GM21717 (cell line): ENCODE data around the gene KHDRBS1.
"Not testable (repeated sequence)": the region's sequence is repeated elsewhere in the genome, so short reads cannot be mapped to it uniquely, and the experiment has no call there.

Experiments used
- ATAC-seq: cut with Tn5 transposase; IDR thresholded peaks from one replicate; pipeline ENCODE4 v1.9.1; 2021; ENCODE audit warnings: mild to moderate bottlenecking, moderate library complexity; ENCODE audit not compliant: unreplicated experiment

KHDRBS1 gene, protein sequence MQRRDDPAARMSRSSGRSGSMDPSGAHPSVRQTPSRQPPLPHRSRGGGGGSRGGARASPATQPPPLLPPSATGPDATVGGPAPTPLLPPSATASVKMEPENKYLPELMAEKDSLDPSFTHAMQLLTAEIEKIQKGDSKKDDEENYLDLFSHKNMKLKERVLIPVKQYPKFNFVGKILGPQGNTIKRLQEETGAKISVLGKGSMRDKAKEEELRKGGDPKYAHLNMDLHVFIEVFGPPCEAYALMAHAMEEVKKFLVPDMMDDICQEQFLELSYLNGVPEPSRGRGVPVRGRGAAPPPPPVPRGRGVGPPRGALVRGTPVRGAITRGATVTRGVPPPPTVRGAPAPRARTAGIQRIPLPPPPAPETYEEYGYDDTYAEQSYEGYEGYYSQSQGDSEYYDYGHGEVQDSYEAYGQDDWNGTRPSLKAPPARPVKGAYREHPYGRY

DNA sequence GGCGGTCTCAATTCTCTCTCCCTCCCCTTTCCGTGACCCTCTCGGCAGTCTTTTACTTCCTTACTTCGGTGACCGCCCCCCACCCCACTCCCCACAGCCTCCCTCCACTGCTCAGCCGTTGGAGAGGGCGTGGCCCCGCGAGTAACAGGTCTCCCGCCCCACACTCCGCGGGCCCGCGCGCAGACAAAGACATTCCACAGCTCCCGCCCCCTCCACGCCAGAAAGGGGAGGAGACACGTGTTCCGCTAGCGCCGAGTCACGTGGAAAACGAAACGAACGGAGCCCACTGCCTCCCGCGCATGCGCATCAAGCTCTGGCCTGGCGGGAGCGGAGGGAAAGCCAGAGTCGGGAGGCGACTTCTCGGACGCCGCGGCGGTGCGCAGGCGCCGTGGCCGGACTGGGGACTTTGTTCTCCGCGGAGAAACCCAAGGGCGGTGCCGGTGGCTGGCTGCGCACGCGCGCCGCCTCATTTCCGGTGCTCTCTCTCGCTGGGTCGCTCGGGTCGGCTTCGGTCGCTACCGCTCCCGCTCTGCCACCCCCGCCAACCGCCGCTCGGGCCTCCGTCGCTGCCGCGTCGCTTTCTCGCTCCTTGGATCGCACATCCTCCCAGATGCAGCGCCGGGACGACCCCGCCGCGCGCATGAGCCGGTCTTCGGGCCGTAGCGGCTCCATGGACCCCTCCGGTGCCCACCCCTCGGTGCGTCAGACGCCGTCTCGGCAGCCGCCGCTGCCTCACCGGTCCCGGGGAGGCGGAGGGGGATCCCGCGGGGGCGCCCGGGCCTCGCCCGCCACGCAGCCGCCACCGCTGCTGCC is at the start of gene KHDRBS1:
Gene KHDRBS1, plus strand, starts transcription at position 483 of the 813 bp plus-strand sequence. Its CDS starts 128 bp downstream, at position 611.
- peak; percentile 66 for ATAC-seq

DNA sequence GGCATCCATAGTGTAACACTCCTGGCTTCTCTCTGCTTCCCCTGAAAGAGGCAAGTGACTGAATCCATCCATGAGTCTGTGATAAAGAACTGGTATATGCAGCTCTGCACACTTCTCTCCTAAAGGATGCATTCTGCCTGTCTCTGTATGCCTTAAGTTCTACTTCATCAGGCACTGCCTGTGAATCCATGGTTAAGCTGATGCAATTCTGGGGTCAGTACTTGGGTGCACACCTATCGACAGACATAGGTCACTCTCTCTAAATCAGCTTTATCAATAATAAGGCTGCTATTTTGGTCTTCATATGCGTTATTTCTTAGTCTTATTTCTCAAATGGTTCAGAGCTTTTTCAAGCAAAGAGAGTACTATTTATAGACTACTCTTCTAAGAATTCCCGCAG is 42.8 kb upstream of the KHDRBS1 start:
- ATAC-seq, result no peak

DNA sequence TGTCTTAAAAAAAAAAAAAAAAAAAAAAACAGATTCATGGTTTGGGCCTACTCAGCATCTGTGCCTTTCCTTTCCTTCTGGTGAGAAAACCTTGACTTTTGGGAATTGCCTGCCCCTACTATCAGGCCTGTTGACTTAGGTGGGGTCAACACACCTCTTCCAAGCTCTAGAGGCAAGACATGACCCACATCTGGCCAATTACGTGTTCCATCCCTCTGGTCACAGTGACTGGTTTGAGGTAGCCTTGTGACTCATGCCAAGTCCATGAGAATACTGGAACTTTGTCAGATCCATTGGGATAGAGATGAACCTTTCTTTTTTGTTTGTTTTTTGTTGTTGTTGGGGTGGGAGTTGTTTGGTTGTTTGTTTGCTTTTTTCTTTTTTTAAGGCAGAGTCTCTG is 37.3 kb upstream of the KHDRBS1 start:
- no peak for ATAC-seq

DNA sequence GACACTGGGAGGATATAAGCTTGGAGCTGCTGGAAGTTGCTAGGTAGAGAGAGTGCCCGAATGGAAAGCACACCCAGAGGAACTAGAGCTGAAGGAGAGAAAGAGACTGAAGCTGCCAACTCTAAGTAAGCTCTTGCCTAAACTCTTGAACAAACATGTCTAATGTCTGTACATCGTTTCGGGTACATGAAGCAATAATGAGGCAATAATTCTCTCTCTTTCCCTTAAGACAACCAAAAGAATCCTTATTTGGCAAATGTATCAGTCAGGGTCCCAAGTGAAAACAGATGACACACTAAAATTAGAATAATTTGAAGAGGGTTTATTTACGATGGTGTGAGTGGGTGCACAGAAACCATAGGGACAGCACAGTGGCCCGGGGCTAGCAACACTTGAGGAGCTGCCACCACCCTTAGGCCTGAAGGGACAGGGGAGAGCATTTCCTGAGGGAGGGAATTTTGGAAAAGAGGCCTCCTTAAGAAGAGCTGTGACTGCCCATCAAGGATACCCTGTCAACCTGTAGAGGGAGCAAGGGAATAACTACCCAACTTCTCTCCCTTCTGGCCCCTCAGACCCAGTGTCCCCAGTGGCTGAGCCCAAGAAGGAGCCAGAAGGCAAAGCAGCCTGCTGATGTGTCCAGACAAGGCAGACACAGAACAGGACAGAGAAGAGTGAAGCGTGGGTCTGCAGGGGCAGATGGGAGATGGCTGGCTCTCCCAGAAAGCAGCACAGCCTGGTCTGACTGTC is 36.1 kb upstream of the KHDRBS1 start:
- no peak for ATAC-seq

DNA sequence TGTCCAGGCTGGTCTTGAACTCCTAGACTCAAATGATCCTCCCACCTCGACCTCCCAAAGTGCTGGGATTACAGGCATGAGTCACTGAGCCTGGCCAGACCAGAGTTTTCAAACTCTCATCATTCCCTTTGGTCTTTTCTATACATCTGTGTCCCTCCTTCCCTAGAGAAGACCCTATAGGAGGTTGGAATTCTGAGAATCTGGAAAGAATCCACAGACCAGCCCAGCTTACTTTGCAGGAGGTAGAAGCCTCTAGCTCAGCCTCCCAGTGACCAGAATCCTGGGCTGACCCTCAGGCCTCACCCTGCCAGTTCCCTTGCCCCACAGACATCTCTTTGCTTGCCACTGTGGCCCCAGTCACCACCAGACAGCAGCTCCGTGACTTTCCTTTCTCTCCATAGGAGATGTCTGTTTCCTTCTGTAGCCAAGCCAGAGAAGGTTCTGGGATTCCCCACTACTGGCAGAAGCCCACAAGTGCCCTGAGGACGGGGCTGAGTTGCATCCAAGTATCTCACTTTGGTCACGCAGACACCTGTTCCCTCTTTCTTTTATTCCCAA is 34.7 kb upstream of the KHDRBS1 start:
- ATAC-seq, result no peak

DNA sequence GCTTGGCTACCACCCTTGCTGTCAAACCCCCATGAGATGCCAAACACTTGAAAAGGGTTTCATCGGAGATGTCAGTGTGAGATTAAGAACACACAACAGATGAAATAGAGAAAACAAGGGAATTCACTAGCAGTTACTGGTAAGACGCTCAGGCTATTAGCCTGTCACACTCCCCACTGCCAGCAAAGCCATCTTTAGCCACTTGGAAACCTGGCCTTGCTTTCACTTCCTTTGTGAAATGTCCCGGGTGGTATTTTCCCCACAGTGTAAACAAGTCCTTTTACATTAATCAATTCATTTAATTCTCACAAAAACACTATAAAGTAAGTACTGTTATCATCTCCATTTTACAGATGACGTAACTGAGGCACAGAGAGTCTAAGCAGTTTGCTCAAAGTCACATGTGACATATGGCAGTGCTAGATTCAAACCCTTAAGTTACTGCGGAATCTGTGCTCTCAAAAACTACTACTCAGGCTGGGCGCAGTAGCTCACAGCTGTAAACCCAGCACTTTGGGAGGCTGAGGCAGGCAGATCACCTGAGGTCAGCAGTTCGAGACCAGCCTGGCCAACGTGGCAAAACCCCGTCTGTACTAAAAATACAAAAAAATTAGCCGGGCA is 32.7 kb upstream of the KHDRBS1 start:
- no peak for ATAC-seq

DNA sequence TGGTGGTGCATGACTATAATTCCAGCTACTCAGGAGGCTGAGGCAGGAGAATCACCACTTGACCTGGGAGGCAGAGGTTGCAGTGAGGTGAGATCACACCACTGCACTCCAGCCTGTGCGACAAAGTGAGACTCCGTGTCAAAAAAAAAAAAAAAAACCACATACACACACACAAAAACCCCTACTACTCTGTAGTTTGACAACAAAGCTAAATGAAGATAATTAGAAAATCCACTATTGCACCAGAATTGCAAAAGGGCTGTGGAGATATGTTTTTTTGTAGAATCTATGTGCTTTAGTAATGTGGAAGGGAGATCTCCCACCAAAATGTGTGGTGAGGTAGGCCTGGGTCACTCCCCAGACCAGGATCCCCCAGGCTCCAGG is 32.2 kb upstream of the KHDRBS1 start:
- ATAC-seq, result no peak

DNA sequence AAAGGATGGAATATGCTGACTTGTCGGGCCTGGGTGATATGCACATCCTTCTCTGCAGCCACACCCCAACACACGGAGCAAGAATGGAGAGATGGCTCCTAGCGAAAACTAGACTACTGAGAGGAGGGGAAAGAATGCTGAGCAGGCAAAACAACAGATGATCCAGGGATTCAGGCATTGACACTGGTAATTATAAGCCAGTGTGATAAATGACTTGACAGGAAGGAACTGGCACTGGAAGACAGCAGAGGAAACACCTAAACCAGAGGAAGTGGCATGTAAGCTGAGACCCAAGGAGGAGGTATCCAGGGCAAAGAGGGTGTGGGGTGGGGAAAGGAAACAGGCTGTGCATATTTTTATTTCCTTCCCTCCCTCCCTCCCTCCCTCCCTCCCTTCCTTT is 31.7 kb upstream of the KHDRBS1 start:
- no peak for ATAC-seq

DNA sequence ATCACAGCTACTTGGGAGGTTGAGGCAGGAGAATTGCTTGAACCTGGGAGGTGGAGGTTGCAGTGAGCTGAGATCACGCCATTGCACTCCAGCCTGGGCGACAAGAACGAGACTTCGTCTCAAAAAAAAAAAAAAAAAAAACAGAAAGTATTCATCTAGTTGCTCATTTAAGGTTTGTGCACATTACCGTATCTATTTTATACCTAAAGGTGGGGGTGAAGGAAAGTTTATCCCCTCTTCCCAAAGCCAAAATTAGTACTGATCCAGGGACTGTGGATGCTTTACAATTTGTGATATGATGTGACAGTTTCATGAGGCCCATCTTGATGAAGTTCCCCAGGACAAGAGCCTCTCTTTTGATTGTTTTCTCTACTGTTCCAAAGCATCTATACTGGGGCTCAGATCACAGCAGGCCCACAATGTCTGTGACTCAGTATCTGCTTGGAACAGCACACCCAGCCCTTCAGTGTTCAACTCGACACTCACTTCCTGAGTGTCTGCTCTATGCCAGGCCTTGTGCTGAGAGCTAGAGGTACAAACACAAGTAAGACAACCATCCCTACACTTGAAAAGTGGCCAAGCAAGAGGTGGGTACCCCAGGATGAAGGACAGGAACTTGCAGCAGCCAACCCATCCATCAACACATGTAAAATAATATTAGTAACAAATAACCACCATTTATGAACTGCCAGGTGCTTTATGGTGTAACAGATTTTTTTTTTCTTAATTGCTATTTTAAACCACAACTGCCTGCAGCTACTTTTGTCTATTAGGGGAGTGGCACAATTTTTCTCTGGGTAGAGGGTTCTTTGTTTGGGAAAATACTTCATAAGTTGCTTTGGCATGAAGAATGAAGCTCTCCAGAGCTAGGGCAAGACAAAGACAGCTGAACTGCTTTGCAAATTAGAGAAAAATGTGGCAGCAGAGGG is 29.0 kb upstream of the KHDRBS1 start:
- ATAC-seq, result no peak

DNA sequence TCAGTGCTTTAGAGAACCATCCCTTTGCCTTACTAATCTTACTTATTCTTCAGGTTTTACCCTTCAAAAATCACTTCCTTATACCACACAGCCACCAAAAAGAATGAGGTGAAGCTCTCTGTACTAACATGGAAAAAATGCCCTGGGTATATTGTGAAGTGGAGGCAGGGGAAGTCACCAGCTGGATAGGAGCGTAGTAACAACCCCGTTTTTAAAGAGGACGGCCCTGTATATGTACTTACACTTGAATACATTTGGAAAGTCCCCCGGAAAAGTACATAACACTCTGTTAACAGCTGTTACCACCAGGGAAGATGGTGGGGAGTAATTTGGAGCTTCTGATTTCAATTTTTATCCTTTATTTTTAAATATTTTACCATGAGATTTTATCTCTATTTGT is 28.2 kb upstream of the KHDRBS1 start:
- ATAC-seq, result no peak

DNA sequence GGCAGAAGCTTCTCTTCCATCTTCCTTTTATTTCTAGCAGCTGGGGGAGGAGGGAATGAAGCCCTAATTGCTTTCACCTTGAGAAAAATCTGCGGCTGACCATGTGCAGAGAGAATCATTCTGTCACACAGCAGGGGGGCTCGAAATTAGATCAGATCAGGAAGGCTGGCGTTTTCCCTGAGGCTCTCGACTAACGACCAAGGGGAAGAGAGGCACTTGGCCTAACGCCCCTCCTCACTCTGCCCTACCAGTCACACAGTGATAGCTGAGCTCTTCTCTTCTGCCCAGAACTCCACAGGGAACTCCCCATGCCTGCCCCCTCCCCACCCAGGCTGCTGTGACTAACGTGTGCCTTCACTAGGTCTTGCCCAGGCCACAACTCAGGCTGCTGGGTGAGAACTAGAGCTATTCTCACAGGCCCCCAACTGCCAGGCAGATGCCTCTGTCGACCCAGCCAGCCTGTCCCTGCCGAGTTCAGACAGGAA is 26.5 kb upstream of the KHDRBS1 start:
- ATAC-seq, result no peak

DNA sequence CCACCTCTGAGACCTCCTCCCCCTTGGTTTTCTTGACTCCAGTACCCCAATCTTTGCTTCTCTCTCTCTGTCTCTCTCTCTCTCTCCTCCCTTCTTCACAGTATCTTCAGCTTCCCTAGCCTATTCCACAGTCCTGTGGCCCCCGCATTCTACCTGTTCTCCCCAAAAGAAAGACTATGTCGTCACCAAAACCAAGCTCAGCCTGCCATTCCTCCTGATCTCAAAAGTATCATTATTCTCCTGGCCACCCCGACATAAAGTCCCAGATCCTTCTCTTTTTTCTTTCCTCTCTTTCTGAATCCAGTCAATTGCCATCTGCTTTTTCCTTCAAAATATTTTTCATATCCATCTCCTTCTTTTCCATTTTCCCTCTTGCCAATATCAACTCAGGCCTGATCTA is 23.7 kb upstream of the KHDRBS1 start:
- no peak for ATAC-seq

DNA sequence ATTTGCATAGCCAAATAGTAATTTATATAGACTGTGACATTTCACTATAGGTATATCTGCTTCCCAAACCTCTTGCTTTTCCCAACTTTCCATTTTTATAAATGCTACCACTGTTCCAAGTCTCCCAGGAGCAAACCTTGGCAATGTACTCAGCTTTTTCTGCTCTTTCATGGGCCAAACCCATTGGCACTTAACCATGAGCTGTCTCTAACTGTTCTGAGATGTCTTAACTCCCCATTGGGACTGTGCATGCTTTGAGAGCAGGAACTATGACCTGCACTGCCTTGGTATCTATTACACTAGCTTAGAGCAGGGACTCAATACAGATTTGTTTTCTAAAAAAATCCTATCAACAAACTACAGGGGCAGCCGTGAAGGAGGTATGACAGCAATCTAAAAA is 22.5 kb upstream of the KHDRBS1 start:
- no peak for ATAC-seq

DNA sequence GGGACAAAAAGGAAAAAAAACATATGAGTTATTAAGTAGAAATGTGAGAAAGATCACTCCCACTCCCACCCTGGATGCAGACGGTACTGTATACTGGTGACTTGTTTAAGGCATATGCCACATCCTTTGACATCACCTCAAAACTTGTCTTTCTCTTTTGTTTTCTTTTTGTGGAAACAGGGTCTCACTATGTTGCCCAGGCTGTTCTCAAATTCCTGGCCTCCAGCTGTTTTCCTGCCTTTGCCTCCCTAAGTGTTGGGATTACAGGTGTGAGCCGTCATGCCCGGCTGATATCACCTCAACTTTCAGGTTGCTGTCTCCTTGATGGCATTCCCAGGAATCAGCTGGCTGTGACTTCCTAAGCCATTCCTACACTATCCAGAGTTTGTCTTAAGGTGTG is 18.4 kb upstream of the KHDRBS1 start:
- ATAC-seq, result no peak

DNA sequence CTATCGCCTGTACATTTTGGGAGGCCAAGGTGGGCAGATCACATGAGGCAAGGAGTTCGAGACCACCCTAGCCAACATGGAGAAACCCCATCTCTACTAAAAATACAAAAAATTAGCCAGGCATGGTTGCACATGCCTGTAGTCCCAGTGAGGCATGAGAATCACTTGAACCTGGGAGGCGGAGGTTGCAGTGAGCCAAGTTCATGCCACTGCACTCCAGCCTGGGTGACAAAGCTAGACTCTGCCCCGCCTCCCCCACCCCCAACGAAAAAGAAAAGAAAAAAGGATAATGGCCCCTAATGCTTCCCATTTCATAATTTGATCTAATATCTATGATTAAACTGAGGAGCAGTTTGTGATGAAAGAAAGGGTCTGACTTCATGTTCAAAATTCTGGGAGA is 17.5 kb upstream of the KHDRBS1 start:
- not testable (repeated sequence) for ATAC-seq

DNA sequence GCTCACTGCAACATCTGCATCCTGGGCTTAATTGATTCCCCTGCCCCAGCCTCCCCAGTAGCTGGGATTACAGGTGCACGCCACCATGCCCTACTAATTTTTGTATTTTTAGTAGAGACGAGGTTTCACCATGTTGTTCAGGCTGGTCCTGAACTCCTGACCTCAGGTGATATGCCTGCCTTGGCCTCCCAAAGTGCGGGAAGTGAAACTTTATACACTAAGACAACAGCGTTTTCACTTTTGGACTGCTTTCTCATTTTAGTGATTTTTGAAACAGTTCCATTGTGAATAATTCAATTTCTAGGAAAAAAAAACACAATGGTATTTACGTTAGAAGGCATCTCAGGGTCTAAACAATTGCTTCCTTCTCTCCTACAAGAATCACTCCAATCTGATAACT is 11.8 kb upstream of the KHDRBS1 start:
- ATAC-seq, result no peak

DNA sequence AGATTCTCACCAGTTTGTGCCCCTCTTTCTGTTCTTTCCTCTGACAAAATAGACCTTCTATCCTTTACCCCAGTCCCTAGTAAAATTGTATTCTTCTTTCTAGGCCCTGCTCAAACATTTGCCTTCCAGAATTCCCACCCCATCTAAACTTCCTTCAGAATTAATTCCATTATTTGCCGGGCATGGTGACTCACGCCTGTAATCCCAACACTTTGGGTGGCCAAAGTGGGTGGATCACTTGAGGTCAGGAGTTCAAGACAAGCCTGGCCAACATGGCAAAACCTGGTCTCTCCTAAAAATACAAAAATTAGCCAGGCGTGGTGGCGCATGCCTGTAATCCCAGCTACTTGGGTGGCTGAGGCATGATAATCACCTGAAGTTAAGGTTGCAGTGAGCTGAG is 11.4 kb upstream of the KHDRBS1 start:
- not testable (repeated sequence) for ATAC-seq

DNA sequence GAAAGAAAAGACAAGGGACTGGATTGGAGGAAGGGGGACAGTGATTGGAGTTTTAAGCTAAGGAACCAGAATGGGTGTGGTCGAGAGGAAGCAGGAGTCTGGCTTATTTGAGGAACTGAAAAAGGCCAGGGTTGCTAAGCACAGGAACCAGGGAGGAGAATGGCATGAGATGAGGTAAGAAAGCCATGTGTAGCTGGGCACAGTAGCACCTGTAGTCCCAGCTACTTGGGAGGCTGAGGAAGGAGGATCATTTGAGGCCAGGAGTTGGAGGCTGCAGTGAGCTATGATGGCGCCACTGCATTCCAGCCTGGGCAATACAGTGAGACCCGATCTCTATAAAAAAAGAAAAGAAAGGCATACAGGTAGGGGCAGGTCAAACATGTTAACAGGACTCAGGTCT is 8.1 kb upstream of the KHDRBS1 start:
- ATAC-seq, result no peak

DNA sequence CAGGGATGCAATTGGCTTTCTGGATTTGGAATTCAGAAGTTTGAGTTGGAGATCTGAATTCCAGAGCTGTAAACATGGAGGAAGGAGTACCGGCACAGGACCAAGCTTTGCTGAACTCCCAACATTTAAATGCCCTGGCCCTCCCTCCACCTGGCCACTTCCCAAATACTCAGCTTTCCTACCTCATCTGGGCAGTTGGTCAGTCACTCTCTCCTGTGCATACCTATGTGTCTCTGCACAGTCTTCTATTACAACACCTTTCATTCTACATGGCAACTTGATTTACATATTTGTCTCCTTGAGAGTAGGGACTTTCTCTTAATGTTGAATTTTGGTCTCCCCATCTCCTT is 6.1 kb upstream of the KHDRBS1 start:
- ATAC-seq, result no peak

DNA sequence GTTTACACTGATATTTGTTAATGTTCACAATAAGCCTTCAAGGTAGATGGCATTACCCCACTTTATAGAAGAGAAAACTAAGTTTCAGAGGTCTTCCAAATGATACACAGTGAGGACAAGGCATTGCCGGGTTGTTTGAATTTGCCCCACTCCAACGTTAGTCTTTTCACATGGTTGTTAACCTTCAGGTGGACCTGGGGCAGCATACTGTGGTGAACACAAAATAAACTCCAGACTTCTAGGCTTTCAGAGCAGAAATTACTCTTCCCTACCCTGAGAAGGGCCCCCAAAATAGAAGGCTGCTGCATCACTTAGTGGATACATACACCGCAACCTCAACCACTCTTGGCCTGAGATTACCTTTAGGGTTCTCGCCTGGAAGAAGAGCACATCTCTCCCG is 3.4 kb upstream of the KHDRBS1 start:
- no peak for ATAC-seq
